K562 (cell line): Measurements from ENCODE around the gene HRC. TPM values are rescaled to one million over a fixed set of nuclear protein-coding genes. Genes with fewer than 3 reads are reported as not detected.
A peak's percentile ranks its signal among the peaks of the same experiment; 100 is the strongest.

Experiments used
- MTA3 ChIP-seq: fragments of 450-650 bp; formaldehyde crosslinking; IDR thresholded peaks from 2 replicates; pipeline ENCODE4 v1.6.1; 2017; ENCODE audit warnings: mild to moderate bottlenecking, borderline replicate concordance
- PCBP1 ChIP-seq: fragments of 200-400 bp; formaldehyde crosslinking; IDR thresholded peaks from 2 replicates; pipeline ENCODE4 v1.6.1; 2018; ENCODE audit warnings: mild to moderate bottlenecking, low read depth, low read length; ENCODE audit not compliant: poor library complexity, severe bottlenecking
- POLR2B ChIP-seq: fragments of 450-650 bp; IDR thresholded peaks from 2 replicates; pipeline ENCODE4 v1.6.1; 2018; ENCODE audit warnings: low read depth; ENCODE audit not compliant: partially characterized antibody
- SMAD4 ChIP-seq: fragments of 250-450 bp; sonication (Bioruptor Pico); conservative IDR thresholded peaks from 2 replicates; pipeline ENCODE4 v1.8.0; 2021; ENCODE audit warnings: inconsistent platforms, mild to moderate bottlenecking, moderate library complexity
- ZBTB17 ChIP-seq: fragments of 450-650 bp; formaldehyde crosslinking; IDR thresholded peaks from 2 replicates; pipeline ENCODE4 v1.4.0; 2020; ENCODE audit warnings: mild to moderate bottlenecking
- ZFX ChIP-seq: sonication (generic); formaldehyde crosslinking; IDR thresholded peaks from 2 replicates; pipeline ENCODE4 v1.8.0; 2022; ENCODE audit warnings: mild to moderate bottlenecking, missing genetic modification reagents, moderate library complexity
- ZKSCAN8 ChIP-seq: fragments of 200-800 bp; sonication (Bioruptor generic); IDR thresholded peaks from 2 replicates; pipeline ENCODE4 v1.6.1; 2016; ENCODE audit warnings: missing genetic modification characterization, missing compliant biosample characterization
- polyA plus RNA-seq, 8 experiments: library from polyadenylated mRNA; depleted of rRNA in 4 of 8; stranded (reverse) in 5 of 8; unstranded in 3 of 8; fragments of >200 nt; fragmentation: Nextera tagmentation in 2 of 8; fragmentation: Illumina TruSeq in 1 of 8; extraction: Ambion mirVana in 2 of 8; extraction: Trizol in 1 of 8; gene quantifications; 2 replicates each; pipeline versions ENCODE4 v1.2.1 to v1.2.3, GENCODE V29; 2011 to 2014; ENCODE audit warnings: inconsistent platforms in 1 of 8, missing spikeins in 1 of 8
- total RNA-seq, 7 experiments: library from RNA; depleted of rRNA in 6 of 7; stranded (reverse); fragments of >200 nt in 6 of 7; fragmentation: Illumina TruSeq in 2 of 7; extraction: Trizol in 2 of 7; gene quantifications; 2 replicates each; pipeline versions ENCODE4 v1.2.1 to v1.2.3, GENCODE V29; 2011 to 2021; ENCODE audit warnings: low replicate concordance in 1 of 7
- TF ChIP-seq, protein P1 (sequence below): fragments of 450-650 bp; formaldehyde crosslinking; IDR thresholded peaks from 2 replicates; pipeline ENCODE4 v1.4.0; 2020; ENCODE audit warnings: mild to moderate bottlenecking
- TF ChIP-seq, protein P2 (sequence below): fragments of 250-450 bp; sonication (Bioruptor Pico); IDR thresholded peaks from 2 replicates; pipeline ENCODE4 v1.8.0; 2022; ENCODE audit warnings: moderate library complexity, mild to moderate bottlenecking, inconsistent platforms
- TF ChIP-seq, protein P3 (sequence below), 2 experiments: fragments of 450-650 bp in 1 of 2; sonication (generic) in 1 of 2; formaldehyde crosslinking in 1 of 2; IDR thresholded peaks in 1 of 2; conservative IDR thresholded peaks in 1 of 2; 2 replicates each; pipeline versions ENCODE4 v1.6.1 to v1.8.1; 2016 to 2023; ENCODE audit warnings: mild to moderate bottlenecking in 2 of 2, moderate library complexity in 2 of 2, inconsistent platforms in 1 of 2, missing genetic modification reagents in 1 of 2
- TF ChIP-seq, protein P4 (sequence below): fragments of 450-650 bp; IDR thresholded peaks from 2 replicates; pipeline ENCODE4 v1.6.1; 2016; ENCODE audit warnings: borderline replicate concordance
- TF ChIP-seq, protein P5 (sequence below), 2 experiments: IDR thresholded peaks; 2 replicates each; pipeline ENCODE4 v1.6.1; 2011; ENCODE audit warnings: borderline replicate concordance in 1 of 2, control low read depth in 1 of 2, low read depth in 1 of 2, low read length in 1 of 2, mild to moderate bottlenecking in 1 of 2, mixed read lengths in 1 of 2, moderate library complexity in 1 of 2; ENCODE audit not compliant: insufficient read depth in 1 of 2, insufficient read length in 1 of 2, poor library complexity in 1 of 2, severe bottlenecking in 1 of 2; ENCODE audit errors: extremely low read depth in 1 of 2
- TF ChIP-seq, protein P6 (sequence below): fragments of 250-450 bp; sonication (Bioruptor Pico); IDR thresholded peaks from 2 replicates; pipeline ENCODE4 v1.8.0; 2022; ENCODE audit warnings: inconsistent platforms, mild to moderate bottlenecking, moderate library complexity, borderline replicate concordance

Gene HRC
- total and polyA plus RNA-seq, 9 of the 15 experiments (the other 6 are each of a cell fraction or from before 2014, with no cell fraction given): 0.66 to 18.7 (median 13.1) TPM

DNA sequence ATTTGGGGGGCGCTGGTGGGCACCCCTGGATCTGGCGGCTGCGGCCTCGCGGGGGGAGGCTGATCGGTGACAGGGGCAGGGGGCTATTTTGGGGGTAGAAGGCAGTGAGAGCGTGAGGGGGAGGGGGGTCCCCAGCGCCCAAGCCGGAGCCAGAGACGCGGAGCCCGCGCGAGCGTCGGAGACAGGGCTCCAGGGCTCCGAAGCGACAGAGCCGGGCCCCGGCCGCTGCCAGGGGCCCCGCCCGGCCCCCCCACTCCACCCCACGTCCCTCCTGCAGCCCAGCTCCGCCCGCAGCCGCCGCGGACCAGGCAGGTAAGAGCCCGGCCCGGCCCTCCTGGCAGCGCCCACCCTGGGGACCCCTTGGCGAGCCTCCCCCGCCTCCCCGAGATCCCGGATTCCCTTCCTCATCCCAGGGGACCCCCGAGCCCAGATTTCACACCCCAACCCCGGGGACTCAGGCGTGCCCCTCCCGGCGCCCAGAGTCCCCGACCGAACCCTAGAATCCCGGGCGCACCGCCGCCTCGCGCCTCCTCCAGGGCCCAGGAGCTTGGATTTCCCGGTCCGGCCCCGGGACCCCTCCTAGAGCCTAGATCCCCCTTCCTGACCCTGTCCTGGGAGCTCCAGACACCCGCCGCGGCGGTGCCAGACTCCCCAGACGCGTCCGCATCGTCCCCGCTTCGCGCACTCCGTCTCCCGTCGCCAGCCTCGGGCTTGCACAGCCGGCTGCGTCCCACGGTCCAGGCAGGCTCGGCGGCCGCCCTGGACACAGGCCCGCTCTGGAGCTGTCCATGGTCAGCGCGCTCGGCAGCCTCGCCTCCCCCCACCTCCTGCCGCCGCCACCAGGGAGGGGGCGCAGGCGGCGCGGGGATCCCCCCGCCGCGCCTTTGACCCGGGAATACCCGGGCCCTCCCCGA, 35.5 kb downstream of the HRC start, which contains the start of gene PPFIA3 (continued):
- TF ChIP-seq, protein P1, sequence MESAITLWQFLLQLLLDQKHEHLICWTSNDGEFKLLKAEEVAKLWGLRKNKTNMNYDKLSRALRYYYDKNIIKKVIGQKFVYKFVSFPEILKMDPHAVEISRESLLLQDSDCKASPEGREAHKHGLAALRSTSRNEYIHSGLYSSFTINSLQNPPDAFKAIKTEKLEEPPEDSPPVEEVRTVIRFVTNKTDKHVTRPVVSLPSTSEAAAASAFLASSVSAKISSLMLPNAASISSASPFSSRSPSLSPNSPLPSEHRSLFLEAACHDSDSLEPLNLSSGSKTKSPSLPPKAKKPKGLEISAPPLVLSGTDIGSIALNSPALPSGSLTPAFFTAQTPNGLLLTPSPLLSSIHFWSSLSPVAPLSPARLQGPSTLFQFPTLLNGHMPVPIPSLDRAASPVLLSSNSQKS (CRISPR knock-in tag): no peak
- TF ChIP-seq, protein P2, sequence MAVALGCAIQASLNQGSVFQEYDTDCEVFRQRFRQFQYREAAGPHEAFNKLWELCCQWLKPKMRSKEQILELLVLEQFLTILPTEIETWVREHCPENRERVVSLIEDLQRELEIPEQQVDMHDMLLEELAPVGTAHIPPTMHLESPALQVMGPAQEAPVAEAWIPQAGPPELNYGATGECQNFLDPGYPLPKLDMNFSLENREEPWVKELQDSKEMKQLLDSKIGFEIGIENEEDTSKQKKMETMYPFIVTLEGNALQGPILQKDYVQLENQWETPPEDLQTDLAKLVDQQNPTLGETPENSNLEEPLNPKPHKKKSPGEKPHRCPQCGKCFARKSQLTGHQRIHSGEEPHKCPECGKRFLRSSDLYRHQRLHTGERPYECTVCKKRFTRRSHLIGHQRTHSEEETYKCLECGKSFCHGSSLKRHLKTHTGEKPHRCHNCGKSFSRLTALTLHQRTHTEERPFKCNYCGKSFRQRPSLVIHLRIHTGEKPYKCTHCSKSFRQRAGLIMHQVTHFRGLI (CRISPR knock-in tag): no peak
- TF ChIP-seq POLR2B: no peak
- TF ChIP-seq SMAD4: peak; percentile 29; the same call in 1 of the 2 replicates
- TF ChIP-seq PCBP1: peak; percentile 65
- 0 out of 2 replicates have a peak, but pooled peaks have one; percentile 40 for TF ChIP-seq MTA3
- TF ChIP-seq ZBTB17 (CRISPR knock-in tag): no peak
- TF ChIP-seq, protein P3, sequence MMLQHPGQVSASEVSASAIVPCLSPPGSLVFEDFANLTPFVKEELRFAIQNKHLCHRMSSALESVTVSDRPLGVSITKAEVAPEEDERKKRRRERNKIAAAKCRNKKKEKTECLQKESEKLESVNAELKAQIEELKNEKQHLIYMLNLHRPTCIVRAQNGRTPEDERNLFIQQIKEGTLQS (IDR thresholded peaks at IDR 0.05): no peak
- TF ChIP-seq, protein P3 (CRISPR knock-in tag; conservative IDR thresholded peaks at IDR 0.05): no peak
- TF ChIP-seq, protein P4, sequence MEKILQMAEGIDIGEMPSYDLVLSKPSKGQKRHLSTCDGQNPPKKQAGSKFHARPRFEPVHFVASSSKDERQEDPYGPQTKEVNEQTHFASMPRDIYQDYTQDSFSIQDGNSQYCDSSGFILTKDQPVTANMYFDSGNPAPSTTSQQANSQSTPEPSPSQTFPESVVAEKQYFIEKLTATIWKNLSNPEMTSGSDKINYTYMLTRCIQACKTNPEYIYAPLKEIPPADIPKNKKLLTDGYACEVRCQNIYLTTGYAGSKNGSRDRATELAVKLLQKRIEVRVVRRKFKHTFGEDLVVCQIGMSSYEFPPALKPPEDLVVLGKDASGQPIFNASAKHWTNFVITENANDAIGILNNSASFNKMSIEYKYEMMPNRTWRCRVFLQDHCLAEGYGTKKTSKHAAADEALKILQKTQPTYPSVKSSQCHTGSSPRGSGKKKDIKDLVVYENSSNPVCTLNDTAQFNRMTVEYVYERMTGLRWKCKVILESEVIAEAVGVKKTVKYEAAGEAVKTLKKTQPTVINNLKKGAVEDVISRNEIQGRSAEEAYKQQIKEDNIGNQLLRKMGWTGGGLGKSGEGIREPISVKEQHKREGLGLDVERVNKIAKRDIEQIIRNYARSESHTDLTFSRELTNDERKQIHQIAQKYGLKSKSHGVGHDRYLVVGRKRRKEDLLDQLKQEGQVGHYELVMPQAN: peak; percentile 44; the same call in 1 of the 2 replicates
- TF ChIP-seq ZKSCAN8 (CRISPR knock-in tag): no peak
- TF ChIP-seq, protein P5, sequence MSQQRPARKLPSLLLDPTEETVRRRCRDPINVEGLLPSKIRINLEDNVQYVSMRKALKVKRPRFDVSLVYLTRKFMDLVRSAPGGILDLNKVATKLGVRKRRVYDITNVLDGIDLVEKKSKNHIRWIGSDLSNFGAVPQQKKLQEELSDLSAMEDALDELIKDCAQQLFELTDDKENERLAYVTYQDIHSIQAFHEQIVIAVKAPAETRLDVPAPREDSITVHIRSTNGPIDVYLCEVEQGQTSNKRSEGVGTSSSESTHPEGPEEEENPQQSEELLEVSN (IDR thresholded peaks at IDR 0.05; ENCODE audit: borderline replicate concordance in 1 of 2, extremely low read depth in 1 of 2, insufficient read depth in 1 of 2, insufficient read length in 1 of 2, low read depth in 1 of 2, low read length in 1 of 2, poor library complexity in 1 of 2, severe bottlenecking in 1 of 2): peak in 1 of 2 experiments; percentile 60
- TF ChIP-seq, protein P6, sequence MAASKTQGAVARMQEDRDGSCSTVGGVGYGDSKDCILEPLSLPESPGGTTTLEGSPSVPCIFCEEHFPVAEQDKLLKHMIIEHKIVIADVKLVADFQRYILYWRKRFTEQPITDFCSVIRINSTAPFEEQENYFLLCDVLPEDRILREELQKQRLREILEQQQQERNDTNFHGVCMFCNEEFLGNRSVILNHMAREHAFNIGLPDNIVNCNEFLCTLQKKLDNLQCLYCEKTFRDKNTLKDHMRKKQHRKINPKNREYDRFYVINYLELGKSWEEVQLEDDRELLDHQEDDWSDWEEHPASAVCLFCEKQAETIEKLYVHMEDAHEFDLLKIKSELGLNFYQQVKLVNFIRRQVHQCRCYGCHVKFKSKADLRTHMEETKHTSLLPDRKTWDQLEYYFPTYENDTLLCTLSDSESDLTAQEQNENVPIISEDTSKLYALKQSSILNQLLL: no peak
- TF ChIP-seq ZFX (CRISPR knock-in tag): peak; percentile 82
